ENCODE results near the gene ADGRV1. TPM values are rescaled to one million over a fixed set of nuclear protein-coding genes. Genes with fewer than 3 reads are reported as not detected.

Gene ADGRV1
- total RNA-seq, 1 experiment from 2014 or later: 64.8 TPM

DNA sequence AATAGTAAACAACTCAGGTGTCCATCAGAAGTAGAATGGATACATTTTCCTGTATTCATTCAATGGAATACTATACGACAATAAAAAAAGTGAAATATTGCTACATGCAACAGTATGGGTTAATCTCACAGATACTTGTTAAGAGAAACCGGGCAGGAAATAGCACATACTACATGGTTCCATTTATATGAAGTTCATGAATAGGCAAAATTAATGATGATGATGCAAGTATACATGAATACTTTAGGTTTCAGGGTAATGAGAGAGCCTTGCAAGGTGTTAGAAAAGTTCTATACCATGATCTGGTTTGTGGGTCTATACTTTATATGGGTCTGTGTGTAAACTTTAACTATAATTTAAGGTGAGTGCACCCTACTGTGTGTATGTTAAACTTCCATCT, 390.4 kb downstream of the ADGRV1 start:
- Histone ChIP-seq H3K14ac (ENCODE audit: insufficient read depth, low read length) (no peak overlapping the region), H3K4ac (ENCODE audit: low read depth, low read length) (no peak overlapping the region), H3K23me2 (ENCODE audit: insufficient read length, low read depth, low read length, poor library complexity, severe bottlenecking) (no peaks in the 10 kb centered on the region), H3K27ac (ENCODE audit: insufficient read length, low read depth, low read length) (no peak overlapping the region), H4K91ac (ENCODE audit: insufficient read length, low read depth, low read length) (no peak overlapping the region), H2BK120ac (ENCODE audit: low read depth, low read length, poor library complexity, severe bottlenecking) (no peak overlapping the region), H3T11ph (ENCODE audit: low read length) (no peak overlapping the region), H3K4me1 (ENCODE audit: insufficient read depth, low read length) (no peaks in the 10 kb centered on the region), H4K5ac (ENCODE audit: insufficient read length, low read depth, low read length) (no peak overlapping the region), H2BK15ac (ENCODE audit: low read depth, low read length) (no peak overlapping the region), H3K79me2 (ENCODE audit: insufficient read depth, low read length) (no peaks in the 10 kb centered on the region), H2BK20ac (ENCODE audit: low read depth, low read length, poor library complexity, severe bottlenecking) (no peak overlapping the region), H3K27me3 (ENCODE audit: insufficient read depth, low read length) (no peaks in the 10 kb centered on the region), H2BK12ac (ENCODE audit: insufficient read length, low read depth, low read length) (no peak overlapping the region), H4K20me1 (ENCODE audit: control insufficient read depth, insufficient read depth, insufficient read length) (no peaks in the 10 kb centered on the region), H4K8ac (replicated peaks; ENCODE audit: insufficient read length, low read depth, low read length) (no peak overlapping the region), H2AK5ac (ENCODE audit: insufficient read length, low read length) (no peak overlapping the region), H2BK5ac (ENCODE audit: insufficient read length, low read length) (no peak overlapping the region), H3K79me1 (ENCODE audit: insufficient read depth, low read depth, low read length, poor library complexity, severe bottlenecking) (no peaks in the 10 kb centered on the region), H3K56ac (ENCODE audit: insufficient read length, low read depth, low read length) (no peak overlapping the region), H3K9ac (ENCODE audit: extremely low read depth, insufficient read length, low read length) (no peak overlapping the region), H3K23ac (ENCODE audit: insufficient read length, low read depth, low read length) (no peak overlapping the region), H3K9me3 (ENCODE audit: control insufficient read depth, low read depth, low read length) (no peaks in the 10 kb centered on the region), H2AFZ (ENCODE audit: low read length) (no peak overlapping the region), H3K4me2 (ENCODE audit: insufficient read depth, insufficient read length, low read length) (no peak overlapping the region), H3K18ac (ENCODE audit: insufficient read length, low read depth, low read length) (no peak overlapping the region)
- no CpG with 5 or more reads among the region's 2 CpGs for WGBS (ENCODE audit: extremely low coverage, insufficient read length, low lambda C conversion rate)
- no peak overlapping the region for H3K27ac Mint-ChIP-seq
- H3K27me3 Mint-ChIP-seq (ENCODE audit: low read depth): no peaks in the 10 kb centered on the region
- DNase-seq: no peak
- H3K9me3 Mint-ChIP-seq: no peaks in the 10 kb centered on the region
- H3K4me3 Mint-ChIP-seq: no peak overlapping the region
- TF ChIP-seq CTCF (conservative IDR thresholded peaks at IDR 0.05): no peak
- no peaks in the 10 kb centered on the region for H3K4me1 Mint-ChIP-seq
- peaks cover 5 to 13% (median 5%) of the 10 kb centered on the region in 3 experiments; a peak in 6 of 7 replicates for H3K36me3 Mint-ChIP-seq (ENCODE audit: insufficient read depth in 1 of 3, low read depth in 3 of 3)

Measured in H9 (cell line).